Measurements from ENCODE around the gene PPP1R37. TPM values are rescaled to one million over a fixed set of nuclear protein-coding genes. Genes with fewer than 3 reads are reported as not detected.

Gene PPP1R37
- total and polyA plus RNA-seq, 5 donors = 16.5 to 24.9 (median 19.0) TPM

- Histone ChIP-seq H3K27me3 (ENCODE audit: control insufficient read depth, insufficient read depth) (no peaks in the 10 kb centered on the region), H3K4me1 (ENCODE audit: control insufficient read depth, insufficient read depth, low read length) (peaks cover 3% of the 10 kb centered on the region), H3K9me3 (ENCODE audit: control insufficient read depth, low read length) (no peaks in the 10 kb centered on the region), H3K27ac (ENCODE audit: low read length) (no peak overlapping the region), H3K4me3 (ENCODE audit: low read length) (peak overlapping the region; percentile 92)
- 7% methylated on average over 6 of the region's 6 CpGs for WGBS
- intact Hi-C loops (cut with DNase I) = no loop called here
- ATAC-seq (no peak), DNase-seq (no peak)
Observed at GRCh38 chr19:45079911-45080370, 13.0 kb upstream of the PPP1R37 start.

- Histone ChIP-seq H3K4me1 (ENCODE audit: control insufficient read depth, insufficient read depth, low read length) (peaks cover 3% of the 10 kb centered on the region), H3K9me3 (ENCODE audit: control insufficient read depth, low read length) (no peaks in the 10 kb centered on the region), H3K27me3 (ENCODE audit: control insufficient read depth, insufficient read depth) (no peaks in the 10 kb centered on the region), H3K27ac (ENCODE audit: low read length) (no peak overlapping the region), H3K4me3 (ENCODE audit: low read length) (no peak overlapping the region)
- intact Hi-C loops (cut with DNase I) = no loop called here
- WGBS = 84% methylated on average over 5 of the region's 5 CpGs
- DNase-seq = no peak
- ATAC-seq = no peak
Observed at GRCh38 chr19:45082170-45082569, 10.8 kb upstream of the PPP1R37 start.

GRCh38 chr19:45086480-45086879 is 6.5 kb upstream of the PPP1R37 start:
- H3K4me1 ChIP-seq (ENCODE audit: control insufficient read depth, insufficient read depth, low read length) = no peaks in the 10 kb centered on the region
- no peak overlapping the region for H3K4me3 ChIP-seq (ENCODE audit: low read length)
- H3K9me3 ChIP-seq (ENCODE audit: control insufficient read depth, low read length) = no peaks in the 10 kb centered on the region
- 92% methylated on average over 4 of the region's 4 CpGs for WGBS
- intact Hi-C loops (cut with DNase I) = no loop called here
- no peak for DNase-seq
- no peak overlapping the region for H3K27ac ChIP-seq (ENCODE audit: low read length)
- ATAC-seq = no peak
- H3K27me3 ChIP-seq (ENCODE audit: control insufficient read depth, insufficient read depth) = no peaks in the 10 kb centered on the region

- 67% methylated on average over 11 of the region's 11 CpGs for WGBS
- intact Hi-C loops (cut with DNase I) = no loop called here
Observed at GRCh38 chr19:45087531-45087930, 5.4 kb upstream of the PPP1R37 start.

GRCh38 chr19:45090034-45090433 is 2.9 kb upstream of the PPP1R37 start:
- no peaks in the 10 kb centered on the region for H3K9me3 ChIP-seq (ENCODE audit: control insufficient read depth, low read length)
- no peaks in the 10 kb centered on the region for H3K27me3 ChIP-seq (ENCODE audit: control insufficient read depth, insufficient read depth)
- H3K27ac ChIP-seq (ENCODE audit: low read length) = no peak overlapping the region
- ATAC-seq = no peak
- intact Hi-C loops (cut with DNase I) = no loop called here
- WGBS = 92% methylated on average over 17 of the region's 17 CpGs
- no peak overlapping the region for H3K4me3 ChIP-seq (ENCODE audit: low read length)
- peaks cover 4% of the 10 kb centered on the region for H3K4me1 ChIP-seq (ENCODE audit: control insufficient read depth, insufficient read depth, low read length)
- no peak for DNase-seq

More at GRCh38 chr19:45087531-45087930, 5.4 kb upstream of the PPP1R37 start:
- Histone ChIP-seq H3K9me3 (ENCODE audit: control insufficient read depth, low read length) (no peaks in the 10 kb centered on the region), H3K27ac (ENCODE audit: low read length) (no peak overlapping the region), H3K4me3 (ENCODE audit: low read length) (no peak overlapping the region), H3K4me1 (ENCODE audit: control insufficient read depth, insufficient read depth, low read length) (no peaks in the 10 kb centered on the region), H3K27me3 (ENCODE audit: control insufficient read depth, insufficient read depth) (no peaks in the 10 kb centered on the region)
- ATAC-seq = no peak
- peak in 1 of 3 donors; percentile 57 for DNase-seq

- no peak overlapping the region for H3K27ac ChIP-seq (ENCODE audit: low read length)
Observed at GRCh38 chr19:45090606-45091005, 2.4 kb upstream of the PPP1R37 start.

GRCh38 chr19:45091031-45091923 is 1.7 kb upstream of the PPP1R37 start:
- ATAC-seq = peak; percentile 93 to 94
- DNase-seq = peak; percentile 98 to 100 (median 99)
- no peaks in the 10 kb centered on the region for H3K27me3 ChIP-seq (ENCODE audit: control insufficient read depth, insufficient read depth)
- no peaks in the 10 kb centered on the region for H3K9me3 ChIP-seq (ENCODE audit: control insufficient read depth, low read length)
- H3K27ac ChIP-seq (ENCODE audit: low read length) = peak overlapping the region; percentile 83
- intact Hi-C loops (cut with DNase I) = no loop called here
- 7% methylated on average over 64 of the region's 64 CpGs for WGBS
- H3K4me3 ChIP-seq (ENCODE audit: low read length) = peak overlapping the region; percentile 75
- H3K4me1 ChIP-seq (ENCODE audit: control insufficient read depth, insufficient read depth, low read length) = peaks cover 4% of the 10 kb centered on the region

More at GRCh38 chr19:45090606-45091005, 2.4 kb upstream of the PPP1R37 start:
- intact Hi-C loops (cut with DNase I) = no loop called here
- peaks cover 4% of the 10 kb centered on the region for H3K4me1 ChIP-seq (ENCODE audit: control insufficient read depth, insufficient read depth, low read length)
- WGBS = 35% methylated on average over 5 of the region's 5 CpGs
- H3K27me3 ChIP-seq (ENCODE audit: control insufficient read depth, insufficient read depth) = no peaks in the 10 kb centered on the region
- no peak overlapping the region for H3K4me3 ChIP-seq (ENCODE audit: low read length)
- H3K9me3 ChIP-seq (ENCODE audit: control insufficient read depth, low read length) = no peaks in the 10 kb centered on the region
- DNase-seq = no peak
- no peak for ATAC-seq

- Histone ChIP-seq H3K4me1 (ENCODE audit: control insufficient read depth, insufficient read depth, low read length) (peaks cover 15% of the 10 kb centered on the region), H3K27ac (ENCODE audit: low read length) (no peak overlapping the region), H3K9me3 (ENCODE audit: control insufficient read depth, low read length) (no peaks in the 10 kb centered on the region), H3K27me3 (ENCODE audit: control insufficient read depth, insufficient read depth) (no peaks in the 10 kb centered on the region), H3K4me3 (ENCODE audit: low read length) (peak overlapping the region; percentile 75)
- no peak for DNase-seq
- WGBS = 67% methylated on average over 9 of the region's 9 CpGs
- no peak for ATAC-seq
- intact Hi-C loops (cut with DNase I) = no loop called here
Observed at GRCh38 chr19:45094137-45094536, 1.2 kb downstream of the PPP1R37 start.

- 74% methylated on average over 5 of the region's 5 CpGs for WGBS
- ATAC-seq = no peak
- H3K27me3 ChIP-seq (ENCODE audit: control insufficient read depth, insufficient read depth) = no peaks in the 10 kb centered on the region
- H3K4me1 ChIP-seq (ENCODE audit: control insufficient read depth, insufficient read depth, low read length) = peaks cover 15% of the 10 kb centered on the region
- no peaks in the 10 kb centered on the region for H3K9me3 ChIP-seq (ENCODE audit: control insufficient read depth, low read length)
- no peak overlapping the region for H3K4me3 ChIP-seq (ENCODE audit: low read length)
- no peak overlapping the region for H3K27ac ChIP-seq (ENCODE audit: low read length)
- intact Hi-C loops (cut with DNase I) = no loop called here
- DNase-seq = no peak
Observed at GRCh38 chr19:45094707-45095106, 1.7 kb downstream of the PPP1R37 start.

GRCh38 chr19:45095496-45096413 is 2.8 kb downstream of the PPP1R37 start:
- ATAC-seq (no peak), DNase-seq (no peak)
- Histone ChIP-seq H3K9me3 (ENCODE audit: control insufficient read depth, low read length) (no peaks in the 10 kb centered on the region), H3K4me3 (ENCODE audit: low read length) (no peak overlapping the region), H3K27ac (ENCODE audit: low read length) (no peak overlapping the region), H3K4me1 (ENCODE audit: control insufficient read depth, insufficient read depth, low read length) (peaks cover 18% of the 10 kb centered on the region), H3K27me3 (ENCODE audit: control insufficient read depth, insufficient read depth) (no peaks in the 10 kb centered on the region)
- intact Hi-C loops (cut with DNase I) = no loop called here
- WGBS = 89% methylated on average over 14 of the region's 14 CpGs

- 79% methylated on average over 7 of the region's 7 CpGs for WGBS
- intact Hi-C loops (cut with DNase I) = no loop called here
- no peak for ATAC-seq
Observed at GRCh38 chr19:45096700-45097099, 3.7 kb downstream of the PPP1R37 start.

More at GRCh38 chr19:45096700-45097099, 3.7 kb downstream of the PPP1R37 start:
- Histone ChIP-seq H3K4me3 (ENCODE audit: low read length) (no peak overlapping the region), H3K27me3 (ENCODE audit: control insufficient read depth, insufficient read depth) (no peaks in the 10 kb centered on the region), H3K9me3 (ENCODE audit: control insufficient read depth, low read length) (no peaks in the 10 kb centered on the region), H3K27ac (ENCODE audit: low read length) (no peak overlapping the region), H3K4me1 (ENCODE audit: control insufficient read depth, insufficient read depth, low read length) (peaks cover 18% of the 10 kb centered on the region)
- DNase-seq = no peak
